K562 (cell line): ENCODE data around the gene SLBP. TPM values are rescaled to one million over a fixed set of nuclear protein-coding genes. Genes with fewer than 3 reads are reported as not detected.

Source experiments
- ATAC-seq: fragments of 200-7000 bp; cut with Tn5 transposase; 3 replicates; pipeline ENCODE4 v1.9.1; 2020; ENCODE audit warnings: moderate library complexity
- BruUV-seq: library from RNA; stranded (reverse); fragments of 400-500 nt; replicated peaks from 2 replicates; lab custom pipeline; 2021; lab: Mats Ljungman, UMichigan
- CTCF ChIA-PET: fragments of 300-600 bp; formaldehyde crosslinking; extraction: SDS; loops from one replicate; lab custom pipeline; 2021; ENCODE audit warnings: low intra/inter-chr PET ratio; lab: Yijun Ruan, JAX
- POLR2A ChIA-PET: fragments of 300-600, 350-650 bp; sonication (Branson Sonifier 250); formaldehyde crosslinking; extraction: SDS; loops from one replicate; lab custom pipeline; 2021; ENCODE audit warnings: antibody characterized with exemption, inconsistent platforms; lab: Yijun Ruan, JAX
- DNase-seq, 4 experiments: peaks; one replicate each; pipeline versions ENCODE4 v3.0.0 to v3.0.0-alpha.2; 2011 to 2018; ENCODE audit warnings: low spot score in 3 of 4, mixed read lengths in 3 of 4; ENCODE audit errors: extremely low read depth in 1 of 4
- FAIRE-seq: peaks from 2 replicates; lab custom pipeline; 2011; peaks lifted over from hg19 to GRCh38; lab: Jason Lieb, UNC
- H2AFZ ChIP-seq: 2 replicates; pipeline ENCODE4 v1.6.0; 2011; ENCODE audit warnings: low read depth, low read length, control low read depth, inconsistent platforms
- H3K27ac ChIP-seq: fragments of 200-600 bp; 3 replicates; pipeline ENCODE4 v1.8.0; 2011; ENCODE audit warnings: low read depth, mild to moderate bottlenecking, control low read depth, inconsistent platforms, low read length, moderate library complexity, mixed read lengths; ENCODE audit errors: extremely low read depth
- H3K27me3 ChIP-seq, 2 experiments: fragments of 300-600 bp in 1 of 2; 2 replicates in 1 of 2; 3 replicates in 1 of 2; pipeline versions ENCODE4 v1.6.0 to v1.8.0; 2011; ENCODE audit warnings: inconsistent platforms in 2 of 2, low read length in 2 of 2, mild to moderate bottlenecking in 1 of 2, mixed read lengths in 1 of 2, moderate library complexity in 1 of 2; ENCODE audit not compliant: control insufficient read depth in 2 of 2, insufficient read depth in 2 of 2
- H3K36me3 ChIP-seq: fragments of 300-600 bp; 3 replicates; pipeline ENCODE4 v1.8.0; 2011; ENCODE audit warnings: mild to moderate bottlenecking, low read length, inconsistent platforms; ENCODE audit not compliant: control insufficient read depth, insufficient read depth
- H3K4me1 ChIP-seq, 2 experiments: fragments of 200-600 bp in 1 of 2; replicated peaks in 1 of 2; 2 replicates in 1 of 2; 3 replicates in 1 of 2; pipeline versions ENCODE4 v1.5.1 to v1.8.0; 2011; ENCODE audit warnings: inconsistent platforms in 2 of 2, low read length in 2 of 2, mild to moderate bottlenecking in 1 of 2, mixed read lengths in 1 of 2, moderate library complexity in 1 of 2; ENCODE audit not compliant: control insufficient read depth in 2 of 2, insufficient read depth in 2 of 2
- H3K4me2 ChIP-seq: 2 replicates; pipeline ENCODE4 v1.6.1; 2011; ENCODE audit warnings: low read length, control low read depth, inconsistent platforms, mixed read lengths; ENCODE audit not compliant: insufficient read depth
- H3K4me3 ChIP-seq: fragments of 200-600 bp; sonication (generic), shearing (Covaris generic); 2 replicates; pipeline ENCODE4 v1.5.1; 2016; ENCODE audit warnings: control low read depth, inconsistent platforms
- H3K79me2 ChIP-seq: fragments of 200-600 bp; 3 replicates; pipeline ENCODE4 v1.8.0; 2011; ENCODE audit warnings: low read length, inconsistent platforms; ENCODE audit not compliant: control insufficient read depth, insufficient read depth
- H3K9ac ChIP-seq, 2 experiments: 2 replicates each; pipeline versions ENCODE4 v1.6.0 to v1.6.1; 2011; ENCODE audit warnings: low read depth in 2 of 2, low read length in 2 of 2, control low read depth in 1 of 2, inconsistent platforms in 1 of 2, mild to moderate bottlenecking in 1 of 2, mixed read lengths in 1 of 2; ENCODE audit not compliant: insufficient read depth in 1 of 2
- H3K9me1 ChIP-seq: one replicate; pipeline ENCODE4 v1.6.0; 2011; ENCODE audit warnings: inconsistent platforms, mild to moderate bottlenecking, low read length, moderate library complexity; ENCODE audit not compliant: control insufficient read depth, insufficient read depth
- H3K9me3 ChIP-seq: replicated peaks from 2 replicates; pipeline ENCODE4 v1.5.1; 2011; ENCODE audit warnings: low read depth, low read length, inconsistent platforms; ENCODE audit not compliant: control insufficient read depth, insufficient read depth
- H4K20me1 ChIP-seq: replicated peaks from 2 replicates; pipeline ENCODE4 v1.6.1; 2011; ENCODE audit warnings: low read length, inconsistent platforms, mixed read lengths; ENCODE audit not compliant: control insufficient read depth, insufficient read depth
- CCNT2 ChIP-seq: IDR thresholded peaks from 2 replicates; pipeline ENCODE4 v1.6.1; 2011; ENCODE audit warnings: borderline replicate concordance, low read depth, mild to moderate bottlenecking, moderate library complexity, mixed read lengths, low read length; ENCODE audit not compliant: insufficient read length; ENCODE audit errors: extremely low read depth
- CHD2 ChIP-seq: IDR thresholded peaks from 2 replicates; pipeline ENCODE4 v1.6.1; 2011; ENCODE audit warnings: low read depth, low read length
- FOXA3 ChIP-seq, 2 experiments: fragments of 450-650 bp in 1 of 2; sonication (generic) in 1 of 2; formaldehyde crosslinking; IDR thresholded peaks in 1 of 2; conservative IDR thresholded peaks in 1 of 2; 2 replicates each; pipeline versions ENCODE4 v1.4.0 to v1.8.0; 2020 to 2022; ENCODE audit warnings: mild to moderate bottlenecking in 2 of 2, missing genetic modification reagents in 1 of 2
- HES1 ChIP-seq: fragments of 450-650 bp; IDR thresholded peaks from 2 replicates; pipeline ENCODE4 v1.6.1; 2016; ENCODE audit warnings: low read depth, mild to moderate bottlenecking, moderate library complexity
- HLTF ChIP-seq: fragments of 450-650 bp; IDR thresholded peaks from 2 replicates; pipeline ENCODE4 v1.6.1; 2016
- KDM4B ChIP-seq, 2 experiments: fragments of 450-650 bp in 1 of 2; sonication (generic) in 1 of 2; IDR thresholded peaks; 2 replicates each; pipeline ENCODE4 v1.6.1; 2016 to 2017; ENCODE audit warnings: borderline replicate concordance in 2 of 2, antibody characterized with exemption in 1 of 2, low read depth in 1 of 2, mild to moderate bottlenecking in 1 of 2
- POLR2G ChIP-seq: fragments of 200-400 bp; formaldehyde crosslinking; IDR thresholded peaks from 2 replicates; pipeline ENCODE4 v1.6.1; 2017; ENCODE audit warnings: low read depth, mild to moderate bottlenecking, antibody characterized with exemption, low read length, moderate library complexity
- RBFOX2 ChIP-seq: fragments of 200-400 bp; formaldehyde crosslinking; IDR thresholded peaks from 2 replicates; pipeline ENCODE4 v1.6.1; 2017; ENCODE audit warnings: low read depth, mild to moderate bottlenecking, low read length, moderate library complexity
- SREBF1 ChIP-seq: fragments of 150-350 bp; IDR thresholded peaks from 2 replicates; pipeline ENCODE4 v1.6.1; 2014; ENCODE audit warnings: antibody characterized with exemption, low read depth, low read length, borderline replicate concordance
- THAP7 ChIP-seq: fragments of 250-450 bp; sonication (Bioruptor Pico); IDR thresholded peaks from 2 replicates; pipeline ENCODE4 v1.5.0; 2021
- YBX1 ChIP-seq: fragments of 450-650 bp; IDR thresholded peaks from 2 replicates; pipeline ENCODE4 v1.7.1; 2016; ENCODE audit warnings: mild to moderate bottlenecking
- ZBED1 ChIP-seq: IDR thresholded peaks from 2 replicates; pipeline ENCODE4 v1.6.1; 2014
- ZNF408 ChIP-seq: fragments of 250-450 bp; sonication (Bioruptor Pico); IDR thresholded peaks from 2 replicates; pipeline ENCODE4 v1.4.0; 2020; ENCODE audit warnings: low read depth, mild to moderate bottlenecking, moderate library complexity
- WGBS: fragments of 100-300 bp; shearing (Covaris generic); methylation state at CpG from one replicate; pipeline ENCODE4 v1.1.6; 2016; ENCODE audit warnings: low coverage, mixed read lengths; ENCODE audit not compliant: insufficient coverage; ENCODE audit errors: missing lambda C conversion rate; 5-methylcytosine and 5-hydroxymethylcytosine counted together
- in situ Hi-C: fragments of 300-500 bp; cut with MboI; formaldehyde crosslinking; loops from 4 replicates; pipeline ENCODE4 v1.15.0; 2018; ENCODE audit warnings: inconsistent platforms, mixed read lengths
- intact Hi-C: fragments of 100-400 bp; cut with micrococcal nuclease; formaldehyde crosslinking; loops from 2 replicates; pipeline ENCODE4 v1.14.2; 2022
- polyA plus RNA-seq, 8 experiments: library from polyadenylated mRNA; depleted of rRNA in 4 of 8; stranded (reverse) in 5 of 8; unstranded in 3 of 8; fragments of >200 nt; fragmentation: Nextera tagmentation in 2 of 8; fragmentation: Illumina TruSeq in 1 of 8; extraction: Ambion mirVana in 2 of 8; extraction: Trizol in 1 of 8; gene quantifications; 2 replicates each; pipeline versions ENCODE4 v1.2.1 to v1.2.3, GENCODE V29; 2011 to 2014; ENCODE audit warnings: inconsistent platforms in 1 of 8, missing spikeins in 1 of 8
- total RNA-seq, 7 experiments: library from RNA; depleted of rRNA in 6 of 7; stranded (reverse); fragments of >200 nt in 6 of 7; fragmentation: Illumina TruSeq in 2 of 7; extraction: Trizol in 2 of 7; gene quantifications; 2 replicates each; pipeline versions ENCODE4 v1.2.1 to v1.2.3, GENCODE V29; 2011 to 2021; ENCODE audit warnings: low replicate concordance in 1 of 7
- TF ChIP-seq, protein P1 (sequence below): IDR thresholded peaks from 2 replicates; pipeline ENCODE4 v1.6.1; 2016; ENCODE audit warnings: missing genetic modification characterization, missing compliant biosample characterization
- TF ChIP-seq, protein P2 (sequence below): fragments of 450-650 bp; formaldehyde crosslinking; IDR thresholded peaks from 2 replicates; pipeline ENCODE4 v1.4.0; 2022; ENCODE audit warnings: missing genetic modification characterization

SLBP gene
- total and polyA plus RNA-seq, 9 of the 15 experiments (the other 6 are each of a cell fraction or from before 2014, with no cell fraction given) = 49.4 to 221 (median 162) TPM

- POLR2A ChIA-PET = interaction anchor here (1.1 to 1.2 kb wide), 2 partner anchors 9 to 369 kb away, joined by 3 to 6 read pairs; no protein-coding TSS in a partner anchor
- CTCF ChIA-PET = no interaction called here
- in situ Hi-C loops (no loop called here), intact Hi-C loops (no loop called here)
- ATAC-seq (no peak), DNase-seq (no peak), FAIRE-seq (no peak)
- H3K4me2 ChIP-seq = no peak overlapping the region
- H3K4me3 ChIP-seq = no peak overlapping the region
- no peak overlapping the region for H2AFZ ChIP-seq
- H3K4me1 ChIP-seq = peaks cover 13 to 76% of the 10 kb centered on the region in 2 experiments; a peak in 4 of 5 replicates
- 94% methylated on average over 24 of the region's 32 CpGs for WGBS
- no peaks in the 10 kb centered on the region for H3K9me3 ChIP-seq
- no peaks in the 10 kb centered on the region for H3K27me3 ChIP-seq
- no peak overlapping the region for H3K27ac ChIP-seq
- peaks cover 89% of the 10 kb centered on the region for H3K79me2 ChIP-seq
- peak overlapping the region in 1 of 2 experiments; percentile 78; a peak in 2 of 4 replicates for H3K9ac ChIP-seq
- 0 out of 2 replicates have a peak, but pooled peaks cover 8% of the 10 kb centered on the region for H4K20me1 ChIP-seq
- no TSS peak for BruUV-seq
- H3K9me1 ChIP-seq = no peaks in the 10 kb centered on the region
- peaks cover 43% of the 10 kb centered on the region; the same call in 2 of the 3 replicates for H3K36me3 ChIP-seq
- TF ChIP-seq CCNT2 (no peak), HLTF (no peak), SREBF1 (no peak), CHD2 (no peak), THAP7 (no peak), ZBED1 (no peak), ZNF408 (CRISPR knock-in tag) (no peak), HES1 (no peak), POLR2G (peak; percentile 58), YBX1 (no peak), RBFOX2 (peak; percentile 62), KDM4B (IDR thresholded peaks at IDR 0.05; ENCODE audit: borderline replicate concordance in 2 of 2, low read depth in 1 of 2) (no peak), FOXA3 (CRISPR knock-in tag; conservative IDR thresholded peaks at IDR 0.05 in 1 of 2, IDR thresholded peaks at IDR 0.05 in 1 of 2) (no peak)
- TF ChIP-seq, protein P1, sequence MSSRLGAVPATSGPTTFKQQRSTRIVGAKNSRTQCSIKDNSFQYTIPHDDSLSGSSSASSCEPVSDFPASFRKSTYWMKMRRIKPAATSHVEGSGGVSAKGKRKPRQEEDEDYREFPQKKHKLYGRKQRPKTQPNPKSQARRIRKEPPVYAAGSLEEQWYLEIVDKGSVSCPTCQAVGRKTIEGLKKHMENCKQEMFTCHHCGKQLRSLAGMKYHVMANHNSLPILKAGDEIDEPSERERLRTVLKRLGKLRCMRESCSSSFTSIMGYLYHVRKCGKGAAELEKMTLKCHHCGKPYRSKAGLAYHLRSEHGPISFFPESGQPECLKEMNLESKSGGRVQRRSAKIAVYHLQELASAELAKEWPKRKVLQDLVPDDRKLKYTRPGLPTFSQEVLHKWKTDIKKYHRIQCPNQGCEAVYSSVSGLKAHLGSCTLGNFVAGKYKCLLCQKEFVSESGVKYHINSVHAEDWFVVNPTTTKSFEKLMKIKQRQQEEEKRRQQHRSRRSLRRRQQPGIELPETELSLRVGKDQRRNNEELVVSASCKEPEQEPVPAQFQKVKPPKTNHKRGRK (tag) = no peak
- TF ChIP-seq, protein P2, sequence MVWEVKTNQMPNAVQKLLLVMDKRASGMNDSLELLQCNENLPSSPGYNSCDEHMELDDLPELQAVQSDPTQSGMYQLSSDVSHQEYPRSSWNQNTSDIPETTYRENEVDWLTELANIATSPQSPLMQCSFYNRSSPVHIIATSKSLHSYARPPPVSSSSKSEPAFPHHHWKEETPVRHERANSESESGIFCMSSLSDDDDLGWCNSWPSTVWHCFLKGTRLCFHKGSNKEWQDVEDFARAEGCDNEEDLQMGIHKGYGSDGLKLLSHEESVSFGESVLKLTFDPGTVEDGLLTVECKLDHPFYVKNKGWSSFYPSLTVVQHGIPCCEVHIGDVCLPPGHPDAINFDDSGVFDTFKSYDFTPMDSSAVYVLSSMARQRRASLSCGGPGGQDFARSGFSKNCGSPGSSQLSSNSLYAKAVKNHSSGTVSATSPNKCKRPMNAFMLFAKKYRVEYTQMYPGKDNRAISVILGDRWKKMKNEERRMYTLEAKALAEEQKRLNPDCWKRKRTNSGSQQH (CRISPR knock-in tag) = no peak
These were observed 5.3 kb upstream of the SLBP start for GRCh38 chr4:1717129-1718094.
